ENCODE measurements around the gene TMEM187. TPM values are rescaled to one million over a fixed set of nuclear protein-coding genes. Genes with fewer than 3 reads are reported as not detected.

The TMEM187 gene
- polyA plus RNA-seq, 5 donors = 4.6 to 6.8 (median 6.4) TPM

- no peak for DNase-seq
Measured at GRCh38 chrX:153934148-153934761, 38.3 kb upstream of the TMEM187 start.

GRCh38 chrX:153934762-153935325, 37.7 kb upstream of the TMEM187 start, which contains the start of gene NAA10:
TSS of gene NAA10 (minus strand) at chrX:153935037. CDS start at chrX:153934904, 133 bp downstream.
- DNase-seq = peak; percentile 60 to 63

GRCh38 chrX:153935326-153935851, 37.2 kb upstream of the TMEM187 start:
- no peak for DNase-seq

- no peak for DNase-seq
Measured at GRCh38 chrX:153937056-153937455, 35.5 kb upstream of the TMEM187 start.

GRCh38 chrX:153938226-153938786, 34.2 kb upstream of the TMEM187 start:
- no peak for DNase-seq

- DNase-seq = no peak
Measured at GRCh38 chrX:153939573-153939972, 33.0 kb upstream of the TMEM187 start.

GRCh38 chrX:153941336-153942252, 31.0 kb upstream of the TMEM187 start:
- DNase-seq = no peak

GRCh38 chrX:153944140-153944799, 28.3 kb upstream of the TMEM187 start, which contains the start of gene RENBP:
TSS of gene RENBP (minus strand) at chrX:153944643. CDS start at chrX:153944610, 33 bp downstream.
- no peak for DNase-seq

GRCh38 chrX:153944800-153945150, 27.8 kb upstream of the TMEM187 start:
- DNase-seq = no peak

- no peak for DNase-seq
Measured at GRCh38 chrX:153945956-153946943, 26.3 kb upstream of the TMEM187 start.

GRCh38 chrX:153947009-153947769, 25.4 kb upstream of the TMEM187 start:
- DNase-seq = peak in 1 of 2 donors; percentile 46

GRCh38 chrX:153948002-153948466, 24.5 kb upstream of the TMEM187 start:
- DNase-seq = no peak

- DNase-seq = no peak
Measured at GRCh38 chrX:153948847-153949805, 23.4 kb upstream of the TMEM187 start.

GRCh38 chrX:153950127-153950526, 22.4 kb upstream of the TMEM187 start:
- no peak for DNase-seq

GRCh38 chrX:153951683-153952372, 20.7 kb upstream of the TMEM187 start:
- no peak for DNase-seq

GRCh38 chrX:153952373-153953026, 20.1 kb upstream of the TMEM187 start:
- no peak for DNase-seq

- peak; percentile 55 to 59 for DNase-seq
Measured at GRCh38 chrX:153953342-153953830, 19.2 kb upstream of the TMEM187 start.
